Trophoblast cell (in vitro differentiated cells and primary cell): ENCODE data around the gene ANKRD6.

Experiments
- DNase-seq, 2 donors: peaks; one replicate each; pipeline ENCODE4 v3.0.0-alpha.2; 2016
- H2AFZ ChIP-seq: 2 replicates; pipeline ENCODE4 v1.6.1; 2013; ENCODE audit warnings: low read length, moderate library complexity, mild to moderate bottlenecking; ENCODE audit not compliant: insufficient read depth, poor library complexity
- H2AK5ac ChIP-seq: 2 replicates; pipeline ENCODE4 v1.6.1; 2013; ENCODE audit warnings: mild to moderate bottlenecking, low read length
- H2BK120ac ChIP-seq: 2 replicates; pipeline ENCODE4 v1.6.1; 2013; ENCODE audit warnings: low read length, mild to moderate bottlenecking, moderate library complexity; ENCODE audit not compliant: insufficient read depth, poor library complexity
- H2BK12ac ChIP-seq: 2 replicates; pipeline ENCODE4 v1.6.1; 2013; ENCODE audit warnings: mild to moderate bottlenecking, low read length, moderate library complexity
- H2BK5ac ChIP-seq: 2 replicates; pipeline ENCODE4 v1.6.1; 2013; ENCODE audit warnings: low read length, low read depth, moderate library complexity, mild to moderate bottlenecking; ENCODE audit not compliant: poor library complexity
- H3K14ac ChIP-seq: 2 replicates; pipeline ENCODE4 v1.6.1; 2013; ENCODE audit warnings: mild to moderate bottlenecking, low read length
- H3K18ac ChIP-seq: 2 replicates; pipeline ENCODE4 v1.6.1; 2013; ENCODE audit warnings: mild to moderate bottlenecking, low read length
- H3K23ac ChIP-seq: 2 replicates; pipeline ENCODE4 v1.6.1; 2013; ENCODE audit warnings: low read length
- H3K27ac ChIP-seq: 2 replicates; pipeline ENCODE4 v1.5.1; 2013; ENCODE audit warnings: low read depth, mild to moderate bottlenecking, inconsistent platforms, low read length, moderate library complexity
- H3K27me3 ChIP-seq: 2 replicates; pipeline ENCODE4 v1.6.1; 2013; ENCODE audit warnings: inconsistent platforms, mild to moderate bottlenecking, low read length, moderate library complexity; ENCODE audit not compliant: insufficient read depth
- H3K36me3 ChIP-seq, 2 experiments: 1 replicate in 1 of 2; 2 replicates in 1 of 2; pipeline ENCODE4 v1.6.1; 2013; ENCODE audit warnings: low read length in 2 of 2, mild to moderate bottlenecking in 2 of 2, moderate library complexity in 1 of 2; ENCODE audit not compliant: insufficient read depth in 2 of 2, control insufficient read depth in 1 of 2
- H3K4ac ChIP-seq: 2 replicates; pipeline ENCODE4 v1.6.1; 2013; ENCODE audit warnings: low read depth, mild to moderate bottlenecking, low read length, moderate library complexity
- H3K4me1 ChIP-seq, 2 experiments: 1 replicate in 1 of 2; 2 replicates in 1 of 2; pipeline ENCODE4 v1.6.1; 2013; ENCODE audit warnings: low read length in 2 of 2, mild to moderate bottlenecking in 2 of 2, moderate library complexity in 1 of 2; ENCODE audit not compliant: insufficient read depth in 2 of 2, control insufficient read depth in 1 of 2
- H3K4me2 ChIP-seq: 2 replicates; pipeline ENCODE4 v1.6.1; 2013; ENCODE audit warnings: inconsistent platforms, mild to moderate bottlenecking, low read length, moderate library complexity
- H3K4me3 ChIP-seq: 2 replicates; pipeline ENCODE4 v1.5.1; 2013; ENCODE audit warnings: mild to moderate bottlenecking, low read depth, low read length, inconsistent platforms
- H3K79me1 ChIP-seq: one replicate; pipeline ENCODE4 v1.6.1; 2013; ENCODE audit warnings: low read length
- H3K79me2 ChIP-seq: 2 replicates; pipeline ENCODE4 v1.6.1; 2013; ENCODE audit warnings: low read length, mild to moderate bottlenecking; ENCODE audit not compliant: control insufficient read depth, insufficient read depth, poor library complexity
- H3K9ac ChIP-seq: 2 replicates; pipeline ENCODE4 v1.6.1; 2013; ENCODE audit warnings: mild to moderate bottlenecking, low read length
- H3K9me3 ChIP-seq: 2 replicates; pipeline ENCODE4 v1.6.1; 2013; ENCODE audit warnings: low read depth, mild to moderate bottlenecking, control low read depth, inconsistent platforms, low read length; ENCODE audit not compliant: insufficient read depth
- H4K12ac ChIP-seq: 2 replicates; pipeline ENCODE4 v1.6.1; 2013; ENCODE audit warnings: low read depth, mild to moderate bottlenecking, low read length, moderate library complexity
- H4K8ac ChIP-seq: 2 replicates; pipeline ENCODE4 v1.6.1; 2013; ENCODE audit warnings: low read depth, mild to moderate bottlenecking, low read length, moderate library complexity
- H4K91ac ChIP-seq: one replicate; pipeline ENCODE4 v1.6.1; 2013; ENCODE audit warnings: low read depth, mild to moderate bottlenecking, low read length, moderate library complexity
- WGBS: extraction: QIAGEN DNeasy Blood & Tissue Kit; methylation state at CpG from one replicate; pipeline ENCODE4 v1.1.7; 2013; ENCODE audit warnings: missing lambda C conversion rate; ENCODE audit not compliant: insufficient read length, insufficient coverage; ENCODE audit errors: extremely low coverage; 5-methylcytosine and 5-hydroxymethylcytosine counted together

The ANKRD6 gene

DNA sequence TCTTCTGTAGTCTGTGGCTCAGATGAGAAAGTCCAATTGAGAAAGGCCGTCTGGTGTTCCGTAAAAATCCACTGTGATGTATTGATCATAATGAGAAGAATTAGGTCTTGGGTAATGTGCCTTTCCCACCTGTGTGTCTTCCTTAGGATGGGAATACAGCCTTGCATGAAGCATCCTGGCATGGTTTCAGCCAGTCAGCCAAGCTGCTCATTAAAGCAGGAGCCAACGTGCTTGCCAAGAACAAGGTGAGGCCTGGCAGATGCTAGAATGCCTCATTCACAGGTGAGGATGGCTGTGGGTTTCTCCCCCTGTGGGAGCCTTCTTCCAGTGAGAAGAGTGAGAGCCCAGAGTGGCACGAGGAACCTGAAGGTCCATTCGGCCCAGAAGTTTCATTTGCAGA lies 172.9 kb downstream of the ANKRD6 start:
- H3K4me3 ChIP-seq, result no peak overlapping the region
- no peak overlapping the region for H2AFZ ChIP-seq
- no peak overlapping the region for H2BK5ac ChIP-seq
- no peak for DNase-seq
- no peaks in the 10 kb centered on the region for H3K4me1 ChIP-seq
- no peak overlapping the region for H3K4ac ChIP-seq
- H2BK120ac ChIP-seq, result no peak overlapping the region
- H3K18ac ChIP-seq, result no peak overlapping the region
- H3K79me2 ChIP-seq, result no peaks in the 10 kb centered on the region
- peak overlapping the region; percentile 8 for H3K9ac ChIP-seq
- H2BK12ac ChIP-seq, result no peak overlapping the region
- H3K36me3 ChIP-seq, result peaks cover 18 to 19% of the 10 kb centered on the region in 2 experiments
- H2AK5ac ChIP-seq, result no peak overlapping the region
- no peak overlapping the region for H4K8ac ChIP-seq
- no peak overlapping the region for H3K14ac ChIP-seq
- no CpG with 5 or more reads among the region's 5 CpGs for WGBS
- no peaks in the 10 kb centered on the region for H3K79me1 ChIP-seq
- no peak overlapping the region for H3K23ac ChIP-seq
- no peaks in the 10 kb centered on the region for H3K9me3 ChIP-seq
- H3K27me3 ChIP-seq, result no peaks in the 10 kb centered on the region
- no peak overlapping the region for H4K12ac ChIP-seq
- no peak overlapping the region for H4K91ac ChIP-seq
- no peak overlapping the region for H3K4me2 ChIP-seq
- H3K27ac ChIP-seq, result no peak overlapping the region

DNA sequence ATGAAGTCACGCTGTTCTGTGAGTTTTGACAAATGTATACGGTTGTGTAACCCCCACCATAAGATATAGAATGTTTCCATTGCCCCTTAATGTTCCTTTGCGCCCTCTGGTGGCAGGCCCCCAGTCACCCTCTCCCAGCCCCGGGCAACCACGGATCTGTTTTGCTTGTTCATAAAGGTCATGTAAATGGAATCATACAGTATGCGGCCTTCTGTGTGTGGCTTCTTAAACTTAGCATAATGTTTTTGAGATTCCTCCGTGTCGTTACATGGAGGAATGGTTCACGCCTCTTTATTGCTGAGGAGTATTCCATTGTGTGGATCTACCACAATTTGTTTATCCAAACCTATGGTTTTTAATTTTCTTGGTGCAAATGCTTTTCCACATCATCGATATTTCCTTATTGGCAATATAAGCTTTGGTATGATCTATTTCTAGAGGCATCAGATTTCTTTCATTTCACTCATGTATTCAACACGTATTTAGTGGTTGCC lies 177.2 kb downstream of the ANKRD6 start:
- Histone ChIP-seq H4K12ac (no peak overlapping the region), H3K9ac (no peak overlapping the region), H4K91ac (no peak overlapping the region), H3K4ac (no peak overlapping the region), H3K9me3 (no peaks in the 10 kb centered on the region), H3K4me2 (no peak overlapping the region), H2BK120ac (no peak overlapping the region), H3K27me3 (no peaks in the 10 kb centered on the region), H3K4me3 (no peak overlapping the region), H3K14ac (no peak overlapping the region), H3K79me1 (no peaks in the 10 kb centered on the region), H2BK12ac (no peak overlapping the region), H3K36me3 (peaks cover 13 to 20% of the 10 kb centered on the region in 2 experiments), H4K8ac (no peak overlapping the region), H3K79me2 (no peaks in the 10 kb centered on the region), H2AFZ (no peak overlapping the region), H2AK5ac (no peak overlapping the region), H3K4me1 (no peaks in the 10 kb centered on the region), H3K27ac (no peak overlapping the region), H3K18ac (no peak overlapping the region), H2BK5ac (no peak overlapping the region), H3K23ac (no peak overlapping the region)
- DNase-seq, result peak; percentile 72 to 92
- WGBS, result no CpG with 5 or more reads among the region's 11 CpGs

DNA sequence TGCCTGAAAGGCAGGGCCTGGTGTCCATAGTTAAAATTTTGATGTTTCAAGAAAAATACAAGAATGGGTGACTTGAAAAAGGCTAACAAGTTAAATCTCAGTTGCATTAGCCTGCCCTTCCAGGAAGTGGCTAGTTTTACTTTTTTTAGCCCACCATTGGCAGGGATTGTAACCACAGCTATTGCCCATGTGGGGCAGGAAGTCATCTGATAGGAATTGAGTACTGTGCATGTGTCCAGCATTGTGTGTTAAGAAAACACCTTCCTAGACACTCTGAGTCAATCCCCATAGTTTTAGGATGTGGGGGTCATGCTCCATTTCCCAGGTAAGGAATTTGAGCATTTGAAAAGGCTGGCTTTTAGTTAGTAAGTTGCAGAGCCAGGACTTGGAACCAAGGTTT lies 178.7 kb downstream of the ANKRD6 start:
- Histone ChIP-seq H3K4ac (no peak overlapping the region), H3K79me2 (no peaks in the 10 kb centered on the region)

DNA sequence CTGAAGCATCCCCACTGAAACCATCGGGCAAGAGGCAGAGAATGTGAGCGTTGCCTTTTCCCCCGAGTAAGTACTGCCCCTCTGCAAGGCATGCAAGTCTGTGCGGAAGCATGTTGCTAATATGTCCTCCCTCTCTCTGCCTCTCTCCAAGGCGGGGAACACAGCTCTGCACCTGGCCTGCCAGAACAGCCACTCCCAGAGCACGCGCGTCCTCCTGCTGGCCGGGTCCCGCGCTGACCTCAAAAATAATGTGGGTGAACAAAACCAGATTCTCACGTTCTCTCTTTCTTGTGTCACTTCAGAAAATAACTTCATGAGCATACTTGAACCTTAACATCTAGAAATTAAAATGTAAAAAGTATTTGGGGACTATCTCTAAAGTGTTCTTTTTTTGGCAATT lies 179.2 kb downstream of the ANKRD6 start:
- no peaks in the 10 kb centered on the region for H3K27me3 ChIP-seq
- no peaks in the 10 kb centered on the region for H3K9me3 ChIP-seq
- no peaks in the 10 kb centered on the region for H3K79me2 ChIP-seq
- H3K36me3 ChIP-seq, result peaks cover 14 to 24% of the 10 kb centered on the region in 2 experiments
- no peak overlapping the region for H3K4me3 ChIP-seq
- no peak overlapping the region for H2BK5ac ChIP-seq
- DNase-seq, result no peak
- H3K4me1 ChIP-seq, result peaks cover 0 to 3% of the 10 kb centered on the region in 2 experiments
- no peak overlapping the region for H3K4ac ChIP-seq
- H3K27ac ChIP-seq, result no peak overlapping the region
- no peak overlapping the region for H4K91ac ChIP-seq
- WGBS, result no CpG with 5 or more reads among the region's 12 CpGs
- H2AFZ ChIP-seq, result no peak overlapping the region
- H3K23ac ChIP-seq, result no peak overlapping the region
- H3K4me2 ChIP-seq, result no peak overlapping the region
- H3K18ac ChIP-seq, result no peak overlapping the region
- no peak overlapping the region for H2BK12ac ChIP-seq
- H3K14ac ChIP-seq, result no peak overlapping the region
- H4K12ac ChIP-seq, result no peak overlapping the region
- no peak overlapping the region for H4K8ac ChIP-seq
- no peak overlapping the region for H2BK120ac ChIP-seq
- H3K9ac ChIP-seq, result no peak overlapping the region
- H2AK5ac ChIP-seq, result no peak overlapping the region
- H3K79me1 ChIP-seq, result no peaks in the 10 kb centered on the region

More for the DNA sequence above, 178.7 kb downstream of the ANKRD6 start:
- H4K91ac ChIP-seq, result no peak overlapping the region
- no peak overlapping the region for H3K27ac ChIP-seq
- H2AFZ ChIP-seq, result no peak overlapping the region
- H3K9ac ChIP-seq, result no peak overlapping the region
- no peak overlapping the region for H4K12ac ChIP-seq
- H3K23ac ChIP-seq, result no peak overlapping the region
- H2BK120ac ChIP-seq, result no peak overlapping the region
- H2BK12ac ChIP-seq, result no peak overlapping the region
- H3K79me1 ChIP-seq, result no peaks in the 10 kb centered on the region
- H3K4me2 ChIP-seq, result no peak overlapping the region
- H3K18ac ChIP-seq, result no peak overlapping the region
- H2AK5ac ChIP-seq, result no peak overlapping the region
- H3K27me3 ChIP-seq, result no peaks in the 10 kb centered on the region
- H4K8ac ChIP-seq, result no peak overlapping the region
- no peak overlapping the region for H2BK5ac ChIP-seq
- peaks cover 0 to 3% of the 10 kb centered on the region in 2 experiments for H3K4me1 ChIP-seq
- H3K9me3 ChIP-seq, result no peaks in the 10 kb centered on the region
- H3K14ac ChIP-seq, result no peak overlapping the region
- no peak for DNase-seq
- peaks cover 13 to 23% of the 10 kb centered on the region in 2 experiments for H3K36me3 ChIP-seq
- no peak overlapping the region for H3K4me3 ChIP-seq
